H1 (cell line): ENCODE data around the gene C20orf141.

Experiments used
- ATF3 ChIP-seq: IDR thresholded peaks from 2 replicates; pipeline ENCODE4 v1.6.1; 2011; ENCODE audit warnings: low read depth, mild to moderate bottlenecking, low read length; ENCODE audit not compliant: insufficient read depth
- NRF1 ChIP-seq: IDR thresholded peaks from 2 replicates; pipeline ENCODE4 v1.6.1; 2011; ENCODE audit warnings: mild to moderate bottlenecking, low read depth, low read length, improper control_type of control experiment
- PHF8 ChIP-seq: fragments of 200-600 bp; sonication (generic); conservative IDR thresholded peaks from 2 replicates; pipeline ENCODE4 v1.7.1; 2012; ENCODE audit warnings: low read depth, mild to moderate bottlenecking, inconsistent platforms, low read length, moderate library complexity

- TF ChIP-seq NRF1: no peak
- no peak for TF ChIP-seq ATF3
- no peak for TF ChIP-seq PHF8
Measured at GRCh38 chr20:2798814-2799213, 16.0 kb upstream of the C20orf141 start.
